ENCODE measurements around the gene MGAT4A. TPM values are rescaled to one million over a fixed set of nuclear protein-coding genes. Genes with fewer than 3 reads are reported as not detected.
"Not testable (repeated sequence)": the region's sequence is repeated elsewhere in the genome, so short reads cannot be mapped to it uniquely, and the experiment has no call there.

The MGAT4A gene
- total RNA-seq, 1 experiment from 2014 or later: not detected

DNA sequence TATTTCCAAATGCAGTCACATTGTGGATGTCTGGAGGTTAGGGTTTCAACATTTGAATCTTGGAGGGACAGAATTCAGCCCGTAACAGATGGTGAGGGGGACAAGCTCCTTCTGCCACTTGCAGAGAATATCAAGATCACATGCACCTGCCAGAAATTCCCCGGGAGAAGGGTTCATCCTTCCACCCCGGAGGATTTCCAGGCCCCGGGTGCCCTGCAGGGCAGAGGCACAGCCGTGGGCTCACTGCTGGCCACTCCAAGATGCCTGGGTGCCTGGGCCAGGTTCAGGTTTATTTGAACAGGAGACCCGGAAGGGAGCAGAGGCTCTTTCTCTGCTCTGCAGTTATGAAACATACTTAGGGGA, 38.2 kb upstream of the MGAT4A start:
- Histone ChIP-seq H3K36me3 (no peaks in the 10 kb centered on the region), H3K4me3 (no peak overlapping the region), H3K4me1 (replicated peaks) (no peaks in the 10 kb centered on the region), H3K27ac (no peak overlapping the region), H3K9me3 (replicated peaks) (no peaks in the 10 kb centered on the region), H3K27me3 (replicated peaks) (no peaks in the 10 kb centered on the region)
- DNase-seq (ENCODE audit: low read depth in 1 of 2, low spot score in 2 of 2): no peak

DNA sequence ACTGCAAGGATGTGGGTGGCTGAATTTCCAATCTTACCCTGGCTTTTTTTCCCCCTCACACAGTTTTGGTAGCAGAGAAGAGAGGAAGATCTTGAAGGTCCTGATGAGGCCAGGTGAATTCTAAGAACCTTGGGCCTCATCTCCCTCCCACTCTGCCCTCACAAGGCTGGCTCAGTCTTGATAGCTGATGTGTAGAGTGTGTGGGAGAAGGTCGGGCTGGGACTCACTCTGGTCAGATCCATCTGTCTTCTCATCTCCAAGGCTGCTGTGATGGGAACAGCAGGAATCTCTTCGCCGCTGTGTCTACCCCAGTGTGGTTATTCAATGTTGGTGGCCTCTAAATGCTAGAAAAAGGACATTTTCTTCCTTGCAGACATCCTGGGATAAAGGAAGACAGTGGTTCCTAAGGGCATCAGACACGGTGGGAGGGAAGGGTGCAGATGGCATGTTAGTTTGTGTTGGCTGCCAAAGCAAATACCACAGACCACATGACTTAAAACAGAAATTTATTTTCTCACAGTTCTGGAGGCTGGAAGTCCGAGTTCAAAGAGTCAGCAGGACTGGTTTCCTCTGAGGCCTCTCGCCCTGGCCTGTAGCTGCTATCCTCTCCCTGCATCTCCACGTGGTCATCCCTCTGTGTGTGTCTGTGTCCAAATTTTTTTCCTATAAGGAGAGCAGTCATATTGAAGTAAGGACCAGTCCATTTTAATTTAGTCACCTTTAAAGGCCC, 37.6 kb upstream of the MGAT4A start:
- no peaks in the 10 kb centered on the region for H3K9me3 ChIP-seq (replicated peaks)
- DNase-seq (ENCODE audit: low read depth in 1 of 2, low spot score in 2 of 2): peak in 1 of 2 experiments; percentile 4
- no peaks in the 10 kb centered on the region for H3K4me1 ChIP-seq (replicated peaks)
- H3K36me3 ChIP-seq: no peaks in the 10 kb centered on the region
- H3K4me3 ChIP-seq: no peak overlapping the region
- H3K27ac ChIP-seq: no peak overlapping the region
- H3K27me3 ChIP-seq (replicated peaks): no peaks in the 10 kb centered on the region

DNA sequence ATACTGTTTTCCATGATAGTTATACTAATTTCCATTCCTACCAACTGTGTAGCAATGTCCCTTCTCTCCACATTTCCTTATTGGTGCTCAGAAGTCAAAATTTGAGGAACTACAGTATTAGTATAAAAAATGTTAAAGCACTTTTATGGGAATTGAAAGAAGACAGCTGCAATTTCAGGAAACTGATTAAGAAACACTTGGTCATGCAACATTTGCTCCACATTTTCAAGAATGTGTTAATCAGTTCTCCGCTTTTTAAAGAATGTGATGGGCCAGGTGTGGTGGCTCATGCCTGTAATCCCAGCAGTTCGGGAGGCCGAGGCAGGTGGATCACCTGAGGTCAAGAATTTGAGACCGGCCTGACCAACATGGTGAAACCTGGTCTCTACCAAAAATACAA, 33.6 kb upstream of the MGAT4A start:
- H3K27me3 ChIP-seq (replicated peaks): no peaks in the 10 kb centered on the region
- no peaks in the 10 kb centered on the region for H3K36me3 ChIP-seq
- DNase-seq (ENCODE audit: low read depth in 1 of 2, low spot score in 2 of 2): no peak
- no peaks in the 10 kb centered on the region for H3K9me3 ChIP-seq (replicated peaks)
- no peak overlapping the region for H3K4me3 ChIP-seq
- H3K4me1 ChIP-seq (replicated peaks): no peaks in the 10 kb centered on the region
- no peak overlapping the region for H3K27ac ChIP-seq

DNA sequence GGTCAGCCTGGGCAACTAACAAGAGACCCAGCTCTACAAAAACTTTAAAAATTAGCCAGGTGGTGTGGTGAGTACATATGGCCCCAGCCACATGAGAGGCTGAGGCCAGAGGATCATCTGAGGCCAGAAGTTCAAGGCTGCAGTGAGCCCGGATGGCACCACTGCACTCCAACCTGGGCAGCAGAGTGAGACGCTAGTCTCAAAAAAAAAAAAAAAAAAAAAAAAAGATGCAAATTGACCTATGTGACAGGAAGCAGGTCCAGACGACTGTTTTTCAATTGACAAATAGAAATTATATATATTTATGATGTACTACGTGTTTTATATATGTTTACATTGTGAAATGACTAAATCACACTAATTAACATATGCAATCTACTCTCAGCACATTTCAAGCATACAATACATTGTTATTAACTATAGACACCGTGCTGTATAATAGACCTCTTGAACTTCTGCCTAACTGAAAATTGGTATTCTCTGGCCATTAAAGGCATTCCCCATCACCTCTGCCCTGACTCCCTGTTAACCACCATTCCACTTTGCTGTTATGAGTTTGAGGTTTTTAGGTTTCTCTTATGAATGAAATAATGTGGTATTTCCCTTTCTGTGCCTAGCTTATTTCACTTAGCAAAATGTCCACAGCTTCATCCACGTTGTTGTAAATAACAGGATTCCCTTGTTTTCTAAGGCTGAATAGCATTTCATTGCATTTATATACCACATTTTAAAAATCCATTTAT, 32.4 kb upstream of the MGAT4A start:
- H3K27ac ChIP-seq: no peak overlapping the region
- no peaks in the 10 kb centered on the region for H3K4me1 ChIP-seq (replicated peaks)
- H3K27me3 ChIP-seq (replicated peaks): no peaks in the 10 kb centered on the region
- H3K9me3 ChIP-seq (replicated peaks): no peaks in the 10 kb centered on the region
- H3K4me3 ChIP-seq: no peak overlapping the region
- H3K36me3 ChIP-seq: no peaks in the 10 kb centered on the region
- DNase-seq (ENCODE audit: low read depth in 1 of 2, low spot score in 2 of 2): no peak

DNA sequence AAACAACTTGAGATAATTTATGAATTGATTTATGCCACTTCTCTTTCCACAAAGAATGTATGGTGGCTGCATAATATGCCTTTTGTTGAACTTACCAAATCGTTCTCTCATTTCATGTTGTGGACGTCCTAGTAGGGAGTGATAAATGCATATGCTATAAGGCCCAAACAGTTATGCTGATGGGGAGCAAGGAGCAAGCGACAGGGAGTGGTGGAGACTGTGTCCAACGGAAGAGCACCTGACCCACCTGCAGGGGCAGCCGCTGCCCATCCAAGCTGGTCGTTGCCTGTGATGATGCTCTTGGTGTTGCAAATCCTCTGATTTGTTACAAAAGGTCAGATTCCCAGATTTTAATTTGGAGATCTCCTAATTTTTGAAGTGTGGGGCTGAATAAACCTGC, 31.0 kb upstream of the MGAT4A start:
- no peaks in the 10 kb centered on the region for H3K9me3 ChIP-seq (replicated peaks)
- no peak overlapping the region for H3K27ac ChIP-seq
- no peaks in the 10 kb centered on the region for H3K4me1 ChIP-seq (replicated peaks)
- no peak overlapping the region for H3K4me3 ChIP-seq
- DNase-seq (ENCODE audit: low read depth in 1 of 2, low spot score in 2 of 2): no peak
- H3K27me3 ChIP-seq (replicated peaks): 0 out of 2 replicates have a peak, but pooled peaks cover 4% of the 10 kb centered on the region
- H3K36me3 ChIP-seq: no peaks in the 10 kb centered on the region

- no peaks in the 10 kb centered on the region for H3K4me1 ChIP-seq (replicated peaks)
- H3K27ac ChIP-seq: no peak overlapping the region
- H3K36me3 ChIP-seq: no peaks in the 10 kb centered on the region
- H3K27me3 ChIP-seq (replicated peaks): 0 out of 2 replicates have a peak, but pooled peaks cover 4% of the 10 kb centered on the region
- DNase-seq (ENCODE audit: low read depth in 1 of 2, low spot score in 2 of 2): no peak
- H3K9me3 ChIP-seq (replicated peaks): no peaks in the 10 kb centered on the region
- H3K4me3 ChIP-seq: no peak overlapping the region
Observed at GRCh38 chr2:98761267-98761781, 30.4 kb upstream of the MGAT4A start.

GRCh38 chr2:98759827-98760625, 29.1 kb upstream of the MGAT4A start:
- H3K4me3 ChIP-seq: no peak overlapping the region
- H3K9me3 ChIP-seq (replicated peaks): no peaks in the 10 kb centered on the region

GRCh38 chr2:98759338-98759737, 28.4 kb upstream of the MGAT4A start:
- no peak overlapping the region for H3K4me3 ChIP-seq
- no peaks in the 10 kb centered on the region for H3K9me3 ChIP-seq (replicated peaks)
- no peak overlapping the region for H3K27ac ChIP-seq
- 0 out of 2 replicates have a peak, but pooled peaks cover 4% of the 10 kb centered on the region for H3K27me3 ChIP-seq (replicated peaks)
- H3K36me3 ChIP-seq: no peaks in the 10 kb centered on the region
- no peaks in the 10 kb centered on the region for H3K4me1 ChIP-seq (replicated peaks)
- no peak for DNase-seq (ENCODE audit: low read depth in 1 of 2, low spot score in 2 of 2)

More at GRCh38 chr2:98759827-98760625, 29.1 kb upstream of the MGAT4A start:
- Histone ChIP-seq H3K36me3 (no peaks in the 10 kb centered on the region), H3K4me1 (replicated peaks) (no peaks in the 10 kb centered on the region), H3K27me3 (replicated peaks) (0 out of 2 replicates have a peak, but pooled peaks cover 4% of the 10 kb centered on the region), H3K27ac (no peak overlapping the region)
- DNase-seq (ENCODE audit: low read depth in 1 of 2, low spot score in 2 of 2): no peak

- Histone ChIP-seq H3K27me3 (replicated peaks) (0 out of 2 replicates have a peak, but pooled peaks cover 4% of the 10 kb centered on the region), H3K27ac (no peak overlapping the region), H3K36me3 (no peaks in the 10 kb centered on the region), H3K4me1 (replicated peaks) (no peaks in the 10 kb centered on the region), H3K4me3 (no peak overlapping the region), H3K9me3 (replicated peaks) (no peaks in the 10 kb centered on the region)
- DNase-seq (ENCODE audit: low read depth in 1 of 2, low spot score in 2 of 2): no peak
Observed at GRCh38 chr2:98757904-98758421, 27.0 kb upstream of the MGAT4A start.

DNA sequence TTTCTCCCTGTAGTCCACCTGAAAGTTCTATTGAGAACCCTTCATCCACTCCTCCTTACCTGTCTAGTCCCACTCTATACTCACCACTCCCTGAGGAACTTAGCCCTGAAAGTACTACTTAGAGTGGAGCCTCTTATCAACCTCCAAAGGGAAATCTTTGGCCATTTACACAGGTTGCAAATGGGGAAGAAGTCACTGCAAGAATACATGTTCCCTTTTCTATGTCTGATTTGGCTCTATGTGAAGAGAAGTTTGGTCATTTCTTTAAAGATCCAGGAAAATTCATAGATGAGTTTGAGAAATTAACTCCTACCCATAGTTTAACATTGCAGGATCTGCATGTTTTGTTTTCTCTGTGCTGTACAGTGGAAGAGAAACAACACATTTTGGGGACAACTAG, 22.9 kb upstream of the MGAT4A start:
- no peaks in the 10 kb centered on the region for H3K9me3 ChIP-seq (replicated peaks)
- no peaks in the 10 kb centered on the region for H3K4me1 ChIP-seq (replicated peaks)
- no peak overlapping the region for H3K27ac ChIP-seq
- H3K36me3 ChIP-seq: no peaks in the 10 kb centered on the region
- H3K4me3 ChIP-seq: no peak overlapping the region
- 0 out of 2 replicates have a peak, but pooled peaks cover 4% of the 10 kb centered on the region for H3K27me3 ChIP-seq (replicated peaks)
- DNase-seq (ENCODE audit: low read depth in 1 of 2, low spot score in 2 of 2): no peak

GRCh38 chr2:98752711-98753110, 21.8 kb upstream of the MGAT4A start:
- H3K9me3 ChIP-seq (replicated peaks); H3K36me3 ChIP-seq; H3K27ac ChIP-seq; H3K4me1 ChIP-seq (replicated peaks); DNase-seq (ENCODE audit: low read depth in 1 of 2, low spot score in 2 of 2); H3K4me3 ChIP-seq; H3K27me3 ChIP-seq (replicated peaks): not testable (repeated sequence)

GRCh38 chr2:98751748-98752147, 20.8 kb upstream of the MGAT4A start:
- no peak overlapping the region for H3K4me3 ChIP-seq
- H3K9me3 ChIP-seq (replicated peaks): no peaks in the 10 kb centered on the region
- H3K36me3 ChIP-seq: no peaks in the 10 kb centered on the region
- H3K27ac ChIP-seq: no peak overlapping the region
- no peak for DNase-seq (ENCODE audit: low read depth in 1 of 2, low spot score in 2 of 2)
- no peaks in the 10 kb centered on the region for H3K27me3 ChIP-seq (replicated peaks)
- H3K4me1 ChIP-seq (replicated peaks): no peaks in the 10 kb centered on the region

GRCh38 chr2:98750593-98751282, 19.8 kb upstream of the MGAT4A start:
- Histone ChIP-seq H3K9me3 (replicated peaks) (no peaks in the 10 kb centered on the region), H3K4me1 (replicated peaks) (no peaks in the 10 kb centered on the region), H3K4me3 (no peak overlapping the region), H3K27ac (no peak overlapping the region), H3K36me3 (no peaks in the 10 kb centered on the region), H3K27me3 (replicated peaks) (no peaks in the 10 kb centered on the region)
- DNase-seq (ENCODE audit: low read depth in 1 of 2, low spot score in 2 of 2): no peak
